IMR-90 (cell line): Measurements from ENCODE around the gene MEGF9. TPM values are rescaled to one million over a fixed set of nuclear protein-coding genes. Genes with fewer than 3 reads are reported as not detected.

Experiments used
- ATAC-seq: fragments of 200-7000 bp; cut with Tn5 transposase; 2 replicates; pipeline ENCODE4 v1.9.1; 2020; ENCODE audit warnings: low read depth, mild to moderate bottlenecking, moderate library complexity
- BruUV-seq: library from RNA; stranded (reverse); fragments of 400-500 nt; replicated peaks from 2 replicates; lab custom pipeline; 2021; lab: Mats Ljungman, UMichigan
- CTCF ChIA-PET: fragments of 300-600 bp; formaldehyde crosslinking; extraction: SDS; loops from one replicate; lab custom pipeline; 2021; ENCODE audit warnings: antibody characterized with exemption; lab: Yijun Ruan, JAX
- POLR2A ChIA-PET: fragments of 300-600 bp; sonication (Branson Sonifier 250); formaldehyde crosslinking; loops from one replicate; lab custom pipeline; 2022; ENCODE audit warnings: antibody characterized with exemption; ENCODE audit not compliant: unreplicated experiment; lab: Charles Lee
- DNase-seq: peaks from one replicate; pipeline ENCODE4 v3.0.0; 2013
- H2AFZ ChIP-seq: replicated peaks from 2 replicates; pipeline ENCODE3; 2013; ENCODE audit warnings: low read length, mild to moderate bottlenecking; ENCODE audit not compliant: poor library complexity
- H2AK5ac ChIP-seq: 2 replicates; pipeline ENCODE4 v1.6.1; 2013; ENCODE audit warnings: low read depth, low read length, inconsistent platforms
- H2AK9ac ChIP-seq: replicated peaks from 2 replicates; pipeline ENCODE3; 2013; ENCODE audit warnings: mild to moderate bottlenecking, low read depth, low read length, moderate library complexity; ENCODE audit not compliant: poor library complexity
- H2BK120ac ChIP-seq: 2 replicates; pipeline ENCODE4 v1.6.1; 2013; ENCODE audit warnings: low read depth, low read length, inconsistent platforms
- H2BK15ac ChIP-seq: 3 replicates; pipeline ENCODE4 v1.6.1; 2013; ENCODE audit warnings: low read depth, low read length, inconsistent platforms
- H2BK20ac ChIP-seq: 2 replicates; pipeline ENCODE4 v1.6.1; 2013; ENCODE audit warnings: low read depth, mild to moderate bottlenecking, inconsistent platforms, low read length, moderate library complexity
- H2BK5ac ChIP-seq: 2 replicates; pipeline ENCODE4 v1.6.1; 2013; ENCODE audit warnings: mild to moderate bottlenecking, low read depth, low read length, inconsistent platforms; ENCODE audit not compliant: poor library complexity, severe bottlenecking
- H3K14ac ChIP-seq: replicated peaks from 2 replicates; pipeline ENCODE4 v1.6.1; 2013; ENCODE audit warnings: low read depth, low read length, inconsistent platforms
- H3K18ac ChIP-seq: 2 replicates; pipeline ENCODE4 v1.6.1; 2013; ENCODE audit warnings: low read depth, low read length, control low read depth
- H3K23ac ChIP-seq: 2 replicates; pipeline ENCODE4 v1.6.1; 2013; ENCODE audit warnings: low read depth, low read length, inconsistent platforms
- H3K27ac ChIP-seq: 2 replicates; pipeline ENCODE4 v1.5.1; 2013; ENCODE audit warnings: mild to moderate bottlenecking, control low read depth, low read length; ENCODE audit not compliant: insufficient read depth
- H3K27me3 ChIP-seq: 2 replicates; pipeline ENCODE4 v1.6.1; 2013; ENCODE audit warnings: low read length; ENCODE audit not compliant: control insufficient read depth, insufficient read depth
- H3K36me3 ChIP-seq: 2 replicates; pipeline ENCODE4 v1.6.1; 2013; ENCODE audit warnings: low read length, mixed read lengths; ENCODE audit not compliant: control insufficient read depth, insufficient read depth
- H3K4ac ChIP-seq: 2 replicates; pipeline ENCODE4 v1.6.1; 2013; ENCODE audit warnings: low read depth, low read length, inconsistent platforms
- H3K4me1 ChIP-seq: 2 replicates; pipeline ENCODE4 v1.6.1; 2013; ENCODE audit warnings: low read length, mixed read lengths; ENCODE audit not compliant: control insufficient read depth, insufficient read depth
- H3K4me2 ChIP-seq: 2 replicates; pipeline ENCODE4 v1.6.1; 2013; ENCODE audit warnings: low read depth, mild to moderate bottlenecking, control low read depth, low read length, moderate library complexity
- H3K4me3 ChIP-seq: 2 replicates; pipeline ENCODE4 v1.5.1; 2013; ENCODE audit warnings: low read depth, mild to moderate bottlenecking, control low read depth, low read length, moderate library complexity; ENCODE audit not compliant: insufficient read depth
- H3K56ac ChIP-seq: 2 replicates; pipeline ENCODE4 v1.6.1; 2013; ENCODE audit warnings: low read length, inconsistent platforms; ENCODE audit not compliant: insufficient read depth; ENCODE audit errors: extremely low read depth
- H3K79me1 ChIP-seq, 2 experiments: 2 replicates each; pipeline ENCODE4 v1.6.1; 2013; ENCODE audit warnings: low read length in 2 of 2, inconsistent platforms in 1 of 2, low read depth in 1 of 2
- H3K9ac ChIP-seq: 2 replicates; pipeline ENCODE4 v1.6.1; 2013; ENCODE audit warnings: low read depth, low read length, control low read depth
- H3K9me1 ChIP-seq: 2 replicates; pipeline ENCODE4 v1.6.1; 2013; ENCODE audit warnings: low read length, inconsistent platforms; ENCODE audit not compliant: insufficient read depth
- H3K9me3 ChIP-seq: 2 replicates; pipeline ENCODE4 v1.6.1; 2013; ENCODE audit warnings: low read length; ENCODE audit not compliant: control insufficient read depth, insufficient read depth
- H4K20me1 ChIP-seq: 2 replicates; pipeline ENCODE4 v1.6.1; 2013; ENCODE audit warnings: low read length, inconsistent platforms; ENCODE audit not compliant: insufficient read depth
- H4K5ac ChIP-seq: 2 replicates; pipeline ENCODE4 v1.6.1; 2013; ENCODE audit warnings: mild to moderate bottlenecking, low read depth, low read length, control low read depth
- H4K8ac ChIP-seq, 2 experiments: 2 replicates each; pipeline ENCODE4 v1.6.1; 2013; ENCODE audit warnings: low read depth in 2 of 2, low read length in 2 of 2, control low read depth in 1 of 2, inconsistent platforms in 1 of 2
- H4K91ac ChIP-seq: 2 replicates; pipeline ENCODE4 v1.6.1; 2013; ENCODE audit warnings: low read depth, low read length, inconsistent platforms; ENCODE audit not compliant: insufficient read depth
- CEBPB ChIP-seq: IDR thresholded peaks from 2 replicates; pipeline ENCODE4 v1.6.1; 2012; ENCODE audit warnings: low read depth, low read length, improper control_type of control experiment
- FOS ChIP-seq: fragments of 150-350 bp; IDR thresholded peaks from 2 replicates; pipeline ENCODE4 v1.6.1; 2016; ENCODE audit warnings: low read depth, low read length
- MAFK ChIP-seq: IDR thresholded peaks from 2 replicates; pipeline ENCODE4 v1.6.1; 2012; ENCODE audit warnings: low read depth, low read length, improper control_type of control experiment
- MXI1 ChIP-seq: IDR thresholded peaks from 2 replicates; pipeline ENCODE4 v1.6.1; 2012; ENCODE audit warnings: low read depth, mild to moderate bottlenecking, low read length, moderate library complexity, borderline replicate concordance
- NFE2L2 ChIP-seq: fragments of 150-350 bp; IDR thresholded peaks from 2 replicates; pipeline ENCODE4 v1.6.1; 2016; ENCODE audit warnings: low read depth, mild to moderate bottlenecking, low read length
- POLR2A ChIP-seq: IDR thresholded peaks from 2 replicates; pipeline ENCODE4 v1.6.1; 2012; ENCODE audit warnings: mild to moderate bottlenecking, low read depth, low read length
- SMC3 ChIP-seq: fragments of 150-350 bp; IDR thresholded peaks from 2 replicates; pipeline ENCODE4 v1.6.1; 2016; ENCODE audit warnings: low read depth, mild to moderate bottlenecking, antibody characterized with exemption, low read length, moderate library complexity
- WGBS, 2 experiments: methylation state at CpG; one replicate each; pipeline versions ENCODE4 v1.1.5 to v1.1.7; 2013; ENCODE audit warnings: missing lambda C conversion rate in 2 of 2; ENCODE audit not compliant: insufficient read length in 1 of 2; ENCODE audit errors: extremely low coverage in 2 of 2; 5-methylcytosine and 5-hydroxymethylcytosine counted together
- dilution Hi-C: fragments of 300-500 bp; cut with HindIII; formaldehyde crosslinking; loops from one replicate; pipeline ENCODE4 v1.14.3; 2018; ENCODE audit warnings: low sequenced_read_pairs; ENCODE audit not compliant: unreplicated experiment
- in situ Hi-C: fragments of 300-500 bp; cut with MboI; formaldehyde crosslinking; loops from 3 replicates; pipeline ENCODE4 v1.14.3; 2019; ENCODE audit warnings: low sequenced_read_pairs, inconsistent platforms, mixed read lengths
- intact Hi-C: fragments of 100-400 bp; cut with micrococcal nuclease; formaldehyde crosslinking; loops from 2 replicates; pipeline ENCODE4 v1.10.0; 2022
- polyA plus RNA-seq, 3 experiments: library from polyadenylated mRNA; depleted of rRNA; stranded (reverse); fragments of >200 nt; gene quantifications; 2 replicates each; pipeline ENCODE4 v1.2.3, GENCODE V29; 2012; ENCODE audit warnings: low replicate concordance in 1 of 3
- total RNA-seq: library from RNA; depleted of rRNA; stranded (reverse); fragments of >200 nt; gene quantifications from 2 replicates; pipeline ENCODE4 v1.2.3, GENCODE V29; 2012
- TF ChIP-seq, protein P1 (sequence below): conservative IDR thresholded peaks from 2 replicates; pipeline ENCODE4 v1.5.1; 2012; ENCODE audit warnings: mild to moderate bottlenecking, low read depth, low read length, improper control_type of control experiment

The MEGF9 gene
- total and polyA plus RNA-seq, 2 of the 4 experiments (the other 2 are of a cell fraction): 3.4 TPM

- no peak overlapping the region for H3K9ac ChIP-seq
- H3K56ac ChIP-seq: no peak overlapping the region
- ChIA-PET POLR2A (no interaction called here), CTCF (interaction anchor here (0.7 kb wide), 1 partner anchor 105 kb away, joined by 6 read pairs; no protein-coding TSS in a partner anchor)
- peaks cover 4% of the 10 kb centered on the region; the same call in 1 of the 2 replicates for H3K4me1 ChIP-seq
- no peak overlapping the region for H2BK15ac ChIP-seq
- no peak overlapping the region for H3K23ac ChIP-seq
- BruUV-seq: no TSS peak
- dilution Hi-C loops: no loop called here
- H3K36me3 ChIP-seq: peaks cover 2% of the 10 kb centered on the region; the same call in 1 of the 2 replicates
- no peak overlapping the region for H4K8ac ChIP-seq
- no peak overlapping the region for H3K4ac ChIP-seq
- no peaks in the 10 kb centered on the region; the same call in 1 of the 2 replicates for H4K20me1 ChIP-seq
- no peak overlapping the region for H4K91ac ChIP-seq
- no peak overlapping the region for H3K18ac ChIP-seq
- WGBS, 2 experiments: no CpG with 5 or more reads among the region's 4 CpGs
- intact Hi-C loops: no loop called here
- no peak overlapping the region for H3K4me2 ChIP-seq
- H3K9me3 ChIP-seq: no peaks in the 10 kb centered on the region
- H4K5ac ChIP-seq: no peak overlapping the region
- in situ Hi-C loops: no loop called here
- no peak overlapping the region for H2AFZ ChIP-seq
- H3K27me3 ChIP-seq: no peaks in the 10 kb centered on the region
- no peak overlapping the region for H2BK20ac ChIP-seq
- no peak for TF ChIP-seq CEBPB
- TF ChIP-seq FOS: no peak
- TF ChIP-seq, protein P1, sequence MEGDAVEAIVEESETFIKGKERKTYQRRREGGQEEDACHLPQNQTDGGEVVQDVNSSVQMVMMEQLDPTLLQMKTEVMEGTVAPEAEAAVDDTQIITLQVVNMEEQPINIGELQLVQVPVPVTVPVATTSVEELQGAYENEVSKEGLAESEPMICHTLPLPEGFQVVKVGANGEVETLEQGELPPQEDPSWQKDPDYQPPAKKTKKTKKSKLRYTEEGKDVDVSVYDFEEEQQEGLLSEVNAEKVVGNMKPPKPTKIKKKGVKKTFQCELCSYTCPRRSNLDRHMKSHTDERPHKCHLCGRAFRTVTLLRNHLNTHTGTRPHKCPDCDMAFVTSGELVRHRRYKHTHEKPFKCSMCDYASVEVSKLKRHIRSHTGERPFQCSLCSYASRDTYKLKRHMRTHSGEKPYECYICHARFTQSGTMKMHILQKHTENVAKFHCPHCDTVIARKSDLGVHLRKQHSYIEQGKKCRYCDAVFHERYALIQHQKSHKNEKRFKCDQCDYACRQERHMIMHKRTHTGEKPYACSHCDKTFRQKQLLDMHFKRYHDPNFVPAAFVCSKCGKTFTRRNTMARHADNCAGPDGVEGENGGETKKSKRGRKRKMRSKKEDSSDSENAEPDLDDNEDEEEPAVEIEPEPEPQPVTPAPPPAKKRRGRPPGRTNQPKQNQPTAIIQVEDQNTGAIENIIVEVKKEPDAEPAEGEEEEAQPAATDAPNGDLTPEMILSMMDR: no peak
- TF ChIP-seq MAFK: no peak
- TF ChIP-seq POLR2A: no peak
- no peak for TF ChIP-seq SMC3
- TF ChIP-seq MXI1: no peak
- TF ChIP-seq NFE2L2: no peak
- H2AK9ac ChIP-seq: no peak overlapping the region
- no peak overlapping the region for H3K27ac ChIP-seq
- no peaks in the 10 kb centered on the region; a peak in 2 of 4 replicates for H3K79me1 ChIP-seq
- ATAC-seq: no peak
- no peak overlapping the region for H2BK120ac ChIP-seq
- H3K4me3 ChIP-seq: no peak overlapping the region
- H3K9me1 ChIP-seq: no peaks in the 10 kb centered on the region
- H2AK5ac ChIP-seq: no peak overlapping the region
- DNase-seq: no peak
- H3K14ac ChIP-seq: no peak overlapping the region
- H2BK5ac ChIP-seq: no peak overlapping the region
Observed at GRCh38 chr9:120646948-120647347, 67.3 kb downstream of the MEGF9 start.
